Progenitor cell of endocrine pancreas (in vitro differentiated cells): Measurements from ENCODE around the gene PTPRK. TPM values are rescaled to one million over a fixed set of nuclear protein-coding genes. Genes with fewer than 3 reads are reported as not detected.

ENCODE experiments used
- DNase-seq: peaks from one replicate; pipeline ENCODE4 v3.0.0; 2021; ENCODE audit warnings: low spot score; ENCODE audit not compliant: unreplicated experiment
- H3K27ac Mint-ChIP-seq: 2 replicates; pipeline ENCODE4 v1.8.0; 2021; ENCODE audit warnings: mild to moderate bottlenecking, moderate library complexity, mixed read lengths
- H3K27me3 Mint-ChIP-seq: 2 replicates; pipeline ENCODE4 v1.8.0; 2021; ENCODE audit warnings: mixed read lengths
- H3K36me3 Mint-ChIP-seq: 2 replicates; pipeline ENCODE4 v1.8.0; 2022; ENCODE audit warnings: mixed read lengths; ENCODE audit not compliant: insufficient read depth
- H3K4me1 Mint-ChIP-seq: 2 replicates; pipeline ENCODE4 v1.8.0; 2021; ENCODE audit warnings: low read depth, mixed read lengths
- H3K4me3 Mint-ChIP-seq: 2 replicates; pipeline ENCODE4 v1.8.0; 2021; ENCODE audit warnings: low read depth, mild to moderate bottlenecking, moderate library complexity, mixed read lengths
- H3K9me3 Mint-ChIP-seq: 2 replicates; pipeline ENCODE4 v1.8.0; 2021; ENCODE audit warnings: low read depth, mixed read lengths
- CTCF ChIP-seq: fragments of 200-600 bp; sonication (generic); IDR thresholded peaks from one replicate; pipeline ENCODE4 v1.5.0; 2021; ENCODE audit warnings: antibody characterized with exemption, mild to moderate bottlenecking; ENCODE audit not compliant: unreplicated experiment
- total RNA-seq: library from RNA; stranded (reverse); gene quantifications from 2 replicates; pipeline ENCODE4 v1.2.1, GENCODE V29; 2021

The PTPRK gene
- total RNA-seq, 1 donor from 2014 or later: 86.2 TPM

GRCh38 chr6:128521282-128521632 lies 858 bp upstream of the PTPRK start:
- no peak for TF ChIP-seq CTCF
- Mint-ChIP-seq H3K9me3 (no peaks in the 10 kb centered on the region), H3K27ac (peak overlapping the region; percentile 100), H3K4me1 (peaks cover 24% of the 10 kb centered on the region), H3K36me3 (no peaks in the 10 kb centered on the region), H3K4me3 (peak overlapping the region; percentile 95), H3K27me3 (no peaks in the 10 kb centered on the region)
- no peak for DNase-seq

- Mint-ChIP-seq H3K4me3 (peak overlapping the region; percentile 95), H3K36me3 (no peaks in the 10 kb centered on the region), H3K9me3 (no peaks in the 10 kb centered on the region), H3K27me3 (no peaks in the 10 kb centered on the region), H3K4me1 (peaks cover 35% of the 10 kb centered on the region), H3K27ac (peak overlapping the region; percentile 100)
- peak; percentile 52 for DNase-seq
- TF ChIP-seq CTCF: no peak
These were observed 416 bp downstream of the PTPRK start for GRCh38 chr6:128519931-128520435.

GRCh38 chr6:128519132-128519930 lies 1.1 kb downstream of the PTPRK start:
- peak; percentile 35 for TF ChIP-seq CTCF
- DNase-seq: peak; percentile 28

GRCh38 chr6:128518434-128519131 lies 1.8 kb downstream of the PTPRK start:
- Mint-ChIP-seq H3K9me3 (no peaks in the 10 kb centered on the region), H3K4me3 (peak overlapping the region; percentile 95), H3K36me3 (no peaks in the 10 kb centered on the region), H3K4me1 (peaks cover 38% of the 10 kb centered on the region), H3K27me3 (no peaks in the 10 kb centered on the region), H3K27ac (peak overlapping the region; percentile 96)
- TF ChIP-seq CTCF: no peak
- DNase-seq: no peak

More at GRCh38 chr6:128519132-128519930, 1.1 kb downstream of the PTPRK start:
- H3K27ac Mint-ChIP-seq: peak overlapping the region; percentile 100
- H3K4me3 Mint-ChIP-seq: peak overlapping the region; percentile 95
- H3K36me3 Mint-ChIP-seq: no peaks in the 10 kb centered on the region
- no peaks in the 10 kb centered on the region for H3K27me3 Mint-ChIP-seq
- H3K4me1 Mint-ChIP-seq: peaks cover 35% of the 10 kb centered on the region
- H3K9me3 Mint-ChIP-seq: no peaks in the 10 kb centered on the region

GRCh38 chr6:128517124-128517523 lies 3.3 kb downstream of the PTPRK start:
- H3K4me1 Mint-ChIP-seq: peaks cover 41% of the 10 kb centered on the region
- DNase-seq: no peak
- H3K4me3 Mint-ChIP-seq: peak overlapping the region; percentile 6
- no peaks in the 10 kb centered on the region for H3K9me3 Mint-ChIP-seq
- no peak overlapping the region for H3K27ac Mint-ChIP-seq
- no peaks in the 10 kb centered on the region for H3K27me3 Mint-ChIP-seq
- H3K36me3 Mint-ChIP-seq: no peaks in the 10 kb centered on the region
- TF ChIP-seq CTCF: no peak
